HCT116 (cell line): ENCODE data around the gene ZFPL1. TPM values are rescaled to one million over a fixed set of nuclear protein-coding genes. Genes with fewer than 3 reads are reported as not detected.

Source experiments
- ATAC-seq: fragments of 200-7000 bp; cut with Tn5 transposase; 2 replicates; pipeline ENCODE4 v1.9.1; 2020; ENCODE audit warnings: mild to moderate bottlenecking, moderate library complexity
- BruUV-seq: library from RNA; stranded (reverse); fragments of 400-500 nt; replicated peaks from 2 replicates; lab custom pipeline; 2021; lab: Mats Ljungman, UMichigan
- CTCF ChIA-PET: fragments of 300-600 bp; sonication (Branson Sonifier 250); formaldehyde crosslinking; loops from one replicate; lab custom pipeline; 2021; ENCODE audit warnings: antibody characterized with exemption; lab: Charles Lee
- POLR2A ChIA-PET: fragments of 300-600, 350-600 bp; sonication (Branson Sonifier 250); formaldehyde crosslinking; loops from one replicate; lab custom pipeline; 2021; ENCODE audit warnings: antibody characterized with exemption; lab: Charles Lee
- RAD21 ChIA-PET, 2 experiments: fragments of 300-600 bp; sonication (Branson Sonifier 250); formaldehyde crosslinking; loops; one replicate each; lab custom pipeline; 2023; ENCODE audit warnings: low total read pairs in 2 of 2; ENCODE audit not compliant: uncharacterized antibody in 2 of 2, unreplicated experiment in 2 of 2, low non-redundant PET in 1 of 2; lab: Charles Lee
- DNase-seq: peaks from one replicate; pipeline ENCODE4 v3.0.0-alpha.2; 2010; ENCODE audit warnings: low read depth, low spot score
- H2AFZ ChIP-seq: fragments of 200-600 bp; shearing (Covaris generic), sonication (generic); 2 replicates; pipeline ENCODE4 v1.6.1; 2017; ENCODE audit warnings: low read depth, mixed run types, mixed read lengths, antibody characterized with exemption, low read length; ENCODE audit not compliant: poor library complexity, severe bottlenecking
- H3K27ac ChIP-seq: 2 replicates; pipeline ENCODE4 v1.5.1; 2012; ENCODE audit warnings: low read depth, low read length
- H3K27me3 ChIP-seq: fragments of 200-600 bp; sonication (generic); 2 replicates; pipeline ENCODE4 v1.6.1; 2016; ENCODE audit warnings: mixed run types, low read length, mixed read lengths; ENCODE audit not compliant: insufficient read depth
- H3K36me3 ChIP-seq, 2 experiments: fragments of 200-500 bp in 1 of 2; fragments of 200-600 bp in 1 of 2; sonication (Bioruptor generic) in 1 of 2; sonication (generic) in 1 of 2; 2 replicates each; pipeline versions ENCODE4 v1.5.1 to v1.6.1; 2014 to 2016; ENCODE audit warnings: low read length in 2 of 2, inconsistent platforms in 1 of 2, mixed read lengths in 1 of 2, mixed run types in 1 of 2; ENCODE audit not compliant: insufficient read depth in 2 of 2, control insufficient read depth in 1 of 2
- H3K4me1 ChIP-seq, 2 experiments: fragments of 200-600 bp in 1 of 2; sonication (generic) in 1 of 2; 2 replicates each; pipeline versions ENCODE4 v1.5.1 to v1.6.1; 2012 to 2017; ENCODE audit warnings: low read length in 2 of 2, inconsistent platforms in 1 of 2, mild to moderate bottlenecking in 1 of 2, mixed read lengths in 1 of 2, mixed run types in 1 of 2, moderate library complexity in 1 of 2; ENCODE audit not compliant: insufficient read depth in 2 of 2, control insufficient read depth in 1 of 2
- H3K4me2 ChIP-seq: fragments of 200-600 bp; sonication (generic); 2 replicates; pipeline ENCODE4 v1.6.1; 2017; ENCODE audit warnings: mixed run types, low read length, mixed read lengths
- H3K4me3 ChIP-seq, 2 experiments: fragments of 200-600 bp in 1 of 2; sonication (generic) in 1 of 2; replicated peaks in 1 of 2; 2 replicates each; pipeline ENCODE4 v1.5.1; 2011 to 2016; ENCODE audit warnings: low read length in 2 of 2, control low read depth in 1 of 2, low read depth in 1 of 2, mild to moderate bottlenecking in 1 of 2, mixed read lengths in 1 of 2, mixed run types in 1 of 2
- H3K79me2 ChIP-seq: fragments of 200-600 bp; sonication (generic); 2 replicates; pipeline ENCODE4 v1.6.1; 2017; ENCODE audit warnings: mild to moderate bottlenecking, mixed run types, low read length, moderate library complexity, mixed read lengths; ENCODE audit not compliant: insufficient read depth
- H3K9ac ChIP-seq: fragments of 200-600 bp; sonication (generic); 2 replicates; pipeline ENCODE4 v1.6.1; 2016; ENCODE audit warnings: low read length, mixed read lengths
- H3K9me2 ChIP-seq: fragments of 200-600 bp; sonication (generic), shearing (Covaris generic); 2 replicates; pipeline ENCODE4 v1.6.1; 2017; ENCODE audit warnings: mixed run types, mild to moderate bottlenecking, moderate library complexity; ENCODE audit not compliant: insufficient read depth
- H3K9me3 ChIP-seq, 2 experiments: fragments of 200-500 bp in 1 of 2; fragments of 200-600 bp in 1 of 2; sonication (Bioruptor generic) in 1 of 2; sonication (generic) in 1 of 2; 2 replicates each; pipeline ENCODE4 v1.6.1; 2014 to 2017; ENCODE audit warnings: low read length in 2 of 2, mixed read lengths in 2 of 2, inconsistent platforms in 1 of 2, low read depth in 1 of 2, mild to moderate bottlenecking in 1 of 2, mixed run types in 1 of 2, moderate library complexity in 1 of 2; ENCODE audit not compliant: control insufficient read depth in 1 of 2, insufficient read depth in 1 of 2
- H4K20me1 ChIP-seq: fragments of 200-600 bp; sonication (generic), shearing (Covaris generic); 2 replicates; pipeline ENCODE4 v1.6.1; 2017; ENCODE audit warnings: mixed run types, mild to moderate bottlenecking, moderate library complexity; ENCODE audit not compliant: insufficient read depth
- CBX3 ChIP-seq: IDR thresholded peaks from 2 replicates; pipeline ENCODE4 v1.6.1; 2012; ENCODE audit warnings: low read depth
- CTCF ChIP-seq, 3 experiments: fragments of 200-600 bp in 1 of 3; sonication (generic) in 1 of 3; IDR thresholded peaks in 2 of 3; conservative IDR thresholded peaks in 1 of 3; 2 replicates each; pipeline ENCODE4 v1.5.1; 2012 to 2017; ENCODE audit warnings: low read depth in 2 of 3, low read length in 2 of 3, antibody characterized with exemption in 1 of 3, borderline replicate concordance in 1 of 3, control low read depth in 1 of 3, mild to moderate bottlenecking in 1 of 3, mixed read lengths in 1 of 3, mixed run types in 1 of 3, moderate library complexity in 1 of 3; ENCODE audit not compliant: insufficient read depth in 1 of 3
- REST ChIP-seq: IDR thresholded peaks from 2 replicates; pipeline ENCODE4 v1.6.1; 2012; ENCODE audit warnings: low read depth
- YY1 ChIP-seq: IDR thresholded peaks from 2 replicates; pipeline ENCODE4 v1.6.1; 2011; ENCODE audit warnings: low read length, low read depth, moderate library complexity, mild to moderate bottlenecking; ENCODE audit not compliant: insufficient replicate concordance; ENCODE audit errors: extremely low read depth
- intact Hi-C: fragments of 100-400 bp; cut with micrococcal nuclease; formaldehyde crosslinking; loops from 2 replicates; pipeline ENCODE4 v1.10.0; 2022
- total RNA-seq: library from RNA; stranded (reverse); gene quantifications from one replicate; pipeline ENCODE4 v1.2.1, GENCODE V29; 2021; ENCODE audit not compliant: unreplicated experiment

ZFPL1 gene
- total RNA-seq, 1 experiment from 2014 or later = 35.3 TPM

GRCh38 chr11:65110354-65110861 lies 26.4 kb downstream of the ZFPL1 start:
- no peak for DNase-seq
- H3K27me3 ChIP-seq = no peaks in the 10 kb centered on the region
- peak overlapping the region; percentile 35; the same call in 1 of the 2 replicates for H3K9ac ChIP-seq
- CTCF ChIA-PET = interaction anchor here (0.8 to 3.2 kb wide), 15 partner anchors 12 to 266 kb away, joined by 3 to 20 read pairs (median 4); partner anchors contain the start of genes CAPN1, CDC42BPG, FAU and MRPL49
- POLR2A ChIA-PET = interaction anchor here (1.9 to 3.7 kb wide), 2 partner anchors 12 to 13 kb away, joined by 20 to 21 read pairs; partner anchors contain the start of genes FAU, MRPL49 and VPS51
- H3K4me2 ChIP-seq = peak overlapping the region; percentile 92
- ATAC-seq = peak; percentile 44
- no peaks in the 10 kb centered on the region for H3K9me2 ChIP-seq
- H3K79me2 ChIP-seq = 0 out of 2 replicates have a peak, but pooled peaks cover under 1% of the 10 kb centered on the region
- intact Hi-C loops = loop anchor here (1.0 to 10.0 kb wide), 4 partner anchors 72 to 264 kb away; partner anchors contain the start of genes ATG2A and CAPN1
- H4K20me1 ChIP-seq = no peaks in the 10 kb centered on the region
- H3K9me3 ChIP-seq = no peaks in the 10 kb centered on the region
- TF ChIP-seq CTCF (IDR thresholded peaks at IDR 0.05 in 2 of 3, conservative IDR thresholded peaks at IDR 0.05 in 1 of 3; ENCODE audit: borderline replicate concordance in 1 of 3, insufficient read depth in 1 of 3, low read depth in 2 of 3, low read length in 2 of 3) = peak in 2 of 3 experiments; percentile 94 to 97; a peak in 4 of 6 replicates
- TF ChIP-seq REST = no peak
- peak; percentile 25 for TF ChIP-seq YY1
- TF ChIP-seq CBX3 = no peak
- TF ChIP-seq, all 23 proteins: peak for 2
- BruUV-seq = no TSS peak
- H3K4me3 ChIP-seq = no peak overlapping the region
- no peak overlapping the region for H2AFZ ChIP-seq
- RAD21 ChIA-PET = no interaction called here
- peaks cover 15 to 35% of the 10 kb centered on the region in 2 experiments for H3K4me1 ChIP-seq
- H3K36me3 ChIP-seq = 0 out of 4 replicates have a peak, but pooled peaks cover 0 to 4% of the 10 kb centered on the region in 2 experiments
- H3K27ac ChIP-seq = peak overlapping the region; percentile 82
